H1 (cell line): Measurements from ENCODE around the gene DLL1. TPM values are rescaled to one million over a fixed set of nuclear protein-coding genes. Genes with fewer than 3 reads are reported as not detected.

Experiments
- CTCF ChIA-PET: fragments of 300-600 bp; sonication (Branson Sonifier 250); formaldehyde crosslinking; loops from one replicate; lab custom pipeline; 2021; ENCODE audit not compliant: partially characterized antibody; lab: Charles Lee
- POLR2A ChIA-PET: fragments of 300-600 bp; sonication (Branson Sonifier 250); formaldehyde crosslinking; loops from one replicate; lab custom pipeline; 2021; ENCODE audit warnings: inconsistent platforms; ENCODE audit not compliant: partially characterized antibody; lab: Charles Lee
- DNase-seq, 2 experiments: peaks; one replicate each; pipeline versions ENCODE4 v3.0.0 to v3.0.0-alpha.2; 2010 to 2022; ENCODE audit warnings: low spot score in 2 of 2, low read depth in 1 of 2, mixed read lengths in 1 of 2
- FAIRE-seq: peaks from 2 replicates; lab custom pipeline; 2011; peaks lifted over from hg19 to GRCh38; lab: Jason Lieb, UNC
- H2AFZ ChIP-seq: 2 replicates; pipeline ENCODE4 v1.8.1; 2012; ENCODE audit warnings: low read length, inconsistent platforms
- H2AK5ac ChIP-seq: 2 replicates; pipeline ENCODE4 v1.6.1; 2013; ENCODE audit warnings: low read depth, low read length
- H2BK120ac ChIP-seq: replicated peaks from 2 replicates; pipeline ENCODE3; 2013; ENCODE audit warnings: low read depth, low read length, inconsistent platforms
- H2BK12ac ChIP-seq: 2 replicates; pipeline ENCODE4 v1.6.1; 2013; ENCODE audit warnings: low read depth, low read length
- H2BK15ac ChIP-seq: 2 replicates; pipeline ENCODE4 v1.6.1; 2013; ENCODE audit warnings: low read length
- H2BK20ac ChIP-seq: 2 replicates; pipeline ENCODE4 v1.6.1; 2013; ENCODE audit warnings: low read length
- H2BK5ac ChIP-seq: 2 replicates; pipeline ENCODE4 v1.6.1; 2013; ENCODE audit warnings: low read depth, low read length
- H3K14ac ChIP-seq: 2 replicates; pipeline ENCODE4 v1.6.1; 2013; ENCODE audit warnings: inconsistent platforms; ENCODE audit not compliant: insufficient read length
- H3K18ac ChIP-seq: 2 replicates; pipeline ENCODE4 v1.6.1; 2013; ENCODE audit warnings: low read length; ENCODE audit errors: extremely low read depth
- H3K23ac ChIP-seq: 2 replicates; pipeline ENCODE4 v1.6.1; 2013; ENCODE audit warnings: inconsistent platforms; ENCODE audit not compliant: insufficient read length
- H3K23me2 ChIP-seq: 2 replicates; pipeline ENCODE4 v1.6.1; 2013; ENCODE audit warnings: low read depth, low read length
- H3K27ac ChIP-seq: 2 replicates; pipeline ENCODE4 v1.6.1; 2011; ENCODE audit warnings: low read depth, low read length, inconsistent platforms
- H3K27me3 ChIP-seq, 4 experiments: replicated peaks in 1 of 4; 1 replicate in 1 of 4; 2 replicates in 3 of 4; pipeline versions ENCODE4 v1.6.1 to v1.8.1; 2011 to 2013; ENCODE audit warnings: low read length in 3 of 4, mild to moderate bottlenecking in 3 of 4, inconsistent platforms in 2 of 4, mixed read lengths in 2 of 4, moderate library complexity in 1 of 4; ENCODE audit not compliant: control insufficient read depth in 3 of 4, insufficient read depth in 3 of 4; ENCODE audit errors: extremely low read depth in 1 of 4
- H3K36me3 ChIP-seq, 4 experiments: 2 replicates each; pipeline versions ENCODE4 v1.6.1 to v1.8.1; 2011 to 2013; ENCODE audit warnings: mild to moderate bottlenecking in 4 of 4, low read length in 3 of 4, moderate library complexity in 2 of 4, control low read depth in 1 of 4, inconsistent platforms in 1 of 4; ENCODE audit not compliant: insufficient read depth in 4 of 4, control insufficient read depth in 2 of 4
- H3K4ac ChIP-seq: replicated peaks from 2 replicates; pipeline ENCODE3; 2013; ENCODE audit warnings: low read length, low read depth, mixed read lengths, inconsistent platforms; ENCODE audit not compliant: insufficient read length
- H3K4me1 ChIP-seq, 4 experiments: replicated peaks in 1 of 4; 1 replicate in 1 of 4; 2 replicates in 3 of 4; pipeline versions ENCODE4 v1.6.1 to v1.8.1; 2011 to 2013; ENCODE audit warnings: low read length in 3 of 4, inconsistent platforms in 2 of 4, mixed read lengths in 1 of 4; ENCODE audit not compliant: insufficient read depth in 4 of 4, control insufficient read depth in 3 of 4
- H3K4me2 ChIP-seq, 2 experiments: 2 replicates each; pipeline versions ENCODE4 v1.6.1 to v1.8.1; 2011 to 2013; ENCODE audit warnings: low read depth in 2 of 2, low read length in 2 of 2, control low read depth in 1 of 2, inconsistent platforms in 1 of 2, mild to moderate bottlenecking in 1 of 2; ENCODE audit not compliant: insufficient read depth in 1 of 2
- H3K4me3 ChIP-seq, 4 experiments: fragments of 200-600, 300-600 bp in 1 of 4; sonication (generic), shearing (Covaris generic), sonication (Bioruptor Twin) in 1 of 4; 2 replicates each; pipeline versions ENCODE4 v1.5.1 to v1.8.1; 2011 to 2016; ENCODE audit warnings: low read length in 4 of 4, low read depth in 3 of 4, control low read depth in 2 of 4, inconsistent platforms in 2 of 4, mild to moderate bottlenecking in 2 of 4, mixed read lengths in 1 of 4, moderate library complexity in 1 of 4; ENCODE audit not compliant: insufficient read depth in 2 of 4; ENCODE audit errors: extremely low read depth in 1 of 4
- H3K56ac ChIP-seq: replicated peaks from 2 replicates; pipeline ENCODE3; 2013; ENCODE audit warnings: low read depth, mild to moderate bottlenecking, mixed read lengths, low read length, inconsistent platforms; ENCODE audit not compliant: insufficient read length
- H3K79me1 ChIP-seq: 2 replicates; pipeline ENCODE4 v1.6.1; 2013; ENCODE audit warnings: low read depth, low read length, control low read depth
- H3K79me2 ChIP-seq, 2 experiments: 2 replicates each; pipeline versions ENCODE4 v1.6.1 to v1.8.1; 2012 to 2013; ENCODE audit warnings: low read length in 2 of 2, mild to moderate bottlenecking in 2 of 2, inconsistent platforms in 1 of 2; ENCODE audit not compliant: insufficient read depth in 2 of 2, control insufficient read depth in 1 of 2
- H3K9ac ChIP-seq, 4 experiments: replicated peaks in 1 of 4; 1 replicate in 1 of 4; 2 replicates in 3 of 4; pipeline versions ENCODE4 v1.6.1 to v1.8.1; 2011 to 2013; ENCODE audit warnings: low read depth in 3 of 4, low read length in 3 of 4, control low read depth in 2 of 4, mild to moderate bottlenecking in 2 of 4, moderate library complexity in 2 of 4, inconsistent platforms in 1 of 4; ENCODE audit errors: extremely low read depth in 1 of 4
- H3K9me3 ChIP-seq, 2 experiments: 2 replicates each; pipeline versions ENCODE4 v1.6.1 to v1.8.1; 2012 to 2013; ENCODE audit warnings: mild to moderate bottlenecking in 2 of 2, moderate library complexity in 2 of 2, control low read depth in 1 of 2, inconsistent platforms in 1 of 2, low read depth in 1 of 2, low read length in 1 of 2, mixed read lengths in 1 of 2; ENCODE audit not compliant: insufficient read depth in 2 of 2
- H4K20me1 ChIP-seq, 2 experiments: replicated peaks in 1 of 2; 2 replicates each; pipeline versions ENCODE3 to v1.8.1; 2011 to 2013; ENCODE audit warnings: inconsistent platforms in 2 of 2, low read length in 2 of 2, mild to moderate bottlenecking in 1 of 2; ENCODE audit not compliant: insufficient read depth in 2 of 2, control insufficient read depth in 1 of 2
- H4K5ac ChIP-seq: 2 replicates; pipeline ENCODE4 v1.6.1; 2013; ENCODE audit warnings: low read length, low read depth, mixed read lengths, inconsistent platforms; ENCODE audit not compliant: insufficient read length
- H4K8ac ChIP-seq: 2 replicates; pipeline ENCODE4 v1.8.0; 2013; ENCODE audit warnings: mild to moderate bottlenecking, moderate library complexity, low read length, inconsistent platforms; ENCODE audit not compliant: insufficient read depth; ENCODE audit errors: extremely low read depth
- H4K91ac ChIP-seq: replicated peaks from 2 replicates; pipeline ENCODE3; 2013; ENCODE audit warnings: low read length, mixed read lengths, inconsistent platforms; ENCODE audit not compliant: insufficient read length
- CEBPB ChIP-seq: IDR thresholded peaks from 2 replicates; pipeline ENCODE4 v1.6.1; 2012; ENCODE audit warnings: low read depth, low read length
- RNF2 ChIP-seq: fragments of 200-900, 300-1000 bp; sonication (generic); IDR thresholded peaks from 2 replicates; pipeline ENCODE4 v1.7.1; 2016; ENCODE audit warnings: borderline replicate concordance, low read depth, mild to moderate bottlenecking, antibody characterized with exemption, low read length; ENCODE audit not compliant: poor library complexity, severe bottlenecking; ENCODE audit errors: missing control alignments
- WGBS, 2 experiments: shearing (Covaris generic) in 1 of 2; methylation state at CpG; one replicate each; pipeline versions ENCODE4 v1.1.6 to v1.1.7; 2013 to 2015; ENCODE audit warnings: low lambda C conversion rate in 2 of 2, mixed read lengths in 2 of 2, inconsistent platforms in 1 of 2, low coverage in 1 of 2, missing lambda C conversion rate in 1 of 2; ENCODE audit not compliant: insufficient replicate concordance in 2 of 2, insufficient coverage in 1 of 2, insufficient read length in 1 of 2; ENCODE audit errors: extremely low coverage in 1 of 2, missing lambda C conversion rate in 1 of 2; 5-methylcytosine and 5-hydroxymethylcytosine counted together
- polyA plus RNA-seq, 7 experiments: library from polyadenylated mRNA; depleted of rRNA in 3 of 7; stranded (reverse) in 5 of 7; unstranded in 2 of 7; fragments of >200 nt in 5 of 7; fragments of 200-250 nt in 2 of 7; gene quantifications; 1 replicate in 5 of 7; 2 replicates in 1 of 7; 4 replicates in 1 of 7; pipeline versions ENCODE4 v1.2.1 to v1.2.3, GENCODE V29; 2011 to 2013; ENCODE audit warnings: missing spikeins in 2 of 7, mixed read lengths in 2 of 7
- total RNA-seq: library from RNA; stranded (reverse); fragmentation: NEBNext Ultra II Directional; extraction: Animal tissue kit (Norgen Biotek cat#: 25700); gene quantifications from 2 replicates; pipeline ENCODE4 v1.2.1, GENCODE V29; 2021

DLL1 gene
- total and polyA plus RNA-seq, 2 of the 8 experiments (the other 6 are each of a cell fraction or from before 2014, with no cell fraction given), result 1.7 to 3.8 TPM

- no peak overlapping the region for H4K5ac ChIP-seq
- no peak overlapping the region for H3K4ac ChIP-seq
- no peaks in the 10 kb centered on the region for H3K9me3 ChIP-seq
- no peaks in the 10 kb centered on the region for H3K79me2 ChIP-seq
- ChIA-PET POLR2A (interaction anchor here (1.0 to 3.3 kb wide), 3 partner anchors 17 to 81 kb away, joined by 3 to 17 read pairs (median 10); partner anchors contain the start of gene FAM120B), CTCF (interaction anchor here (1.1 kb wide), 1 partner anchor 123 kb away, joined by 3 read pairs; no protein-coding TSS in a partner anchor)
- H2AFZ ChIP-seq, result no peak overlapping the region
- FAIRE-seq (no peak), DNase-seq (no peak)
- H3K4me3 ChIP-seq, result peak overlapping the region; percentile 44 to 71 (median 50)
- H3K27ac ChIP-seq, result no peak overlapping the region
- H3K23ac ChIP-seq, result no peak overlapping the region
- H2BK120ac ChIP-seq, result no peak overlapping the region
- H4K8ac ChIP-seq, result peak overlapping the region; percentile 28; the same call in 1 of the 2 replicates
- H2BK12ac ChIP-seq, result no peak overlapping the region
- no peak overlapping the region for H2BK5ac ChIP-seq
- H2AK5ac ChIP-seq, result no peak overlapping the region
- H3K4me1 ChIP-seq, result peaks cover 13 to 42% (median 24%) of the 10 kb centered on the region in 4 experiments
- H3K4me2 ChIP-seq, result peak overlapping the region; percentile 86 to 94
- no peak overlapping the region; the same call in 1 of the 2 replicates for H3K18ac ChIP-seq
- H3K79me1 ChIP-seq, result no peaks in the 10 kb centered on the region
- H3K23me2 ChIP-seq, result peaks cover 23% of the 10 kb centered on the region; the same call in 1 of the 2 replicates
- 8% methylated on average over 16 of the region's 16 CpGs; no CpG with 5 or more reads in 1 of the 2 experiments for WGBS, 2 experiments
- no peak overlapping the region for H3K9ac ChIP-seq
- 0 out of 2 replicates have a peak overlapping the region, but pooled peaks have one; percentile 15 for H2BK20ac ChIP-seq
- H3K56ac ChIP-seq, result no peak overlapping the region
- H2BK15ac ChIP-seq, result no peak overlapping the region
- H3K14ac ChIP-seq, result no peak overlapping the region
- H3K36me3 ChIP-seq, result peaks cover 2 to 26% (median 7%) of the 10 kb centered on the region in 4 experiments; a peak in 4 of 8 replicates
- peaks cover 13 to 14% of the 10 kb centered on the region in 2 experiments for H4K20me1 ChIP-seq
- H4K91ac ChIP-seq, result no peak overlapping the region
- peaks cover 41 to 82% (median 74%) of the 10 kb centered on the region in 4 experiments for H3K27me3 ChIP-seq
- TF ChIP-seq CEBPB (no peak), RNF2 (peak; percentile 58)
Measured at GRCh38 chr6:170288852-170289179, 2.1 kb downstream of the DLL1 start.
